Activated CD8-positive, alpha-beta T cell treated with anti-CD3 and anti-CD28 coated beads, Interleukin-2, amount 10 ng/mL, durations not matched to agents 7 days and 5 days (primary cell): ENCODE data around the gene IL1R2. TPM values are rescaled to one million over a fixed set of nuclear protein-coding genes. Genes with fewer than 3 reads are reported as not detected.
A peak's percentile ranks its signal among the peaks of the same experiment; 100 is the strongest.

Experiments used
- ATAC-seq: fragments of 150-1000 bp; cut with Tn5 transposase; one replicate; pipeline ENCODE4 v1.10.0; 2021; ENCODE audit warnings: moderate library complexity
- CTCF ChIA-PET: fragments of 350-600 bp; sonication (Branson Sonifier 250); formaldehyde crosslinking; loops from one replicate; lab custom pipeline; 2021; ENCODE audit warnings: antibody characterized with exemption; lab: Charles Lee
- POLR2A ChIA-PET: fragments of 350-600 bp; sonication (Branson Sonifier 250); formaldehyde crosslinking; loops from one replicate; lab custom pipeline; 2021; ENCODE audit warnings: antibody characterized with exemption; lab: Charles Lee
- DNase-seq: peaks from one replicate; pipeline ENCODE4 v3.0.0-alpha.2; 2020
- H3K27ac Mint-ChIP-seq: one replicate; pipeline ENCODE4 v1.8.0; 2021; ENCODE audit warnings: mild to moderate bottlenecking, mixed read lengths
- H3K27me3 Mint-ChIP-seq: one replicate; pipeline ENCODE4 v1.8.0; 2021; ENCODE audit warnings: low read depth, mixed read lengths
- H3K36me3 Mint-ChIP-seq: one replicate; pipeline ENCODE4 v1.8.0; 2021; ENCODE audit warnings: low read depth, mixed read lengths
- H3K4me1 Mint-ChIP-seq: one replicate; pipeline ENCODE4 v1.8.0; 2021; ENCODE audit warnings: low read depth, mixed read lengths
- H3K4me3 Mint-ChIP-seq: one replicate; pipeline ENCODE4 v1.8.0; 2021; ENCODE audit warnings: mild to moderate bottlenecking, mixed read lengths
- H3K9me3 Mint-ChIP-seq: one replicate; pipeline ENCODE4 v1.8.0; 2022; ENCODE audit warnings: mixed read lengths; ENCODE audit not compliant: insufficient read depth
- total RNA-seq, 2 experiments: library from RNA; stranded (reverse); gene quantifications; one replicate each; pipeline ENCODE4 v1.2.3, GENCODE V29; 2021

The IL1R2 gene
- total RNA-seq, 2 experiments from 2014 or later: not detected

DNA sequence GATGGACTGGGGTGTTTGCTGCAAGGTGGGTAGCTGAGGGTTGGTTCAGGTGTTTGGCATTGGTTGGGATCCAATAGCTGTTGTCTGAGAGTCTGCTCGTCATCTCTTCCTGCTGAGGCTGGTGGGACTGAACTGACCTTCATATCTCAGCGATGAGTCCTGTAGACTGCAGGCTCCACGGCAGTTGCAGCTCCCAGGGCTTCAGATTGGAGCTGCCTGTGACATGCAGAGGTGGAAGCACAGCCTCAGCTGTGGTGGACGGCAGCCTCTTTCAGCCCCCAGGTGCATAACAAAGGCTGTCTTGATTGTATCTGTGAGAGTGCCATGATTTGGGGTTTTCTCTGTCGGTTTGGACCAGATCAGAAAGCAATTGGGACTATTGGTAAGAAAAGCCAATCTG lies 3.9 kb upstream of the IL1R2 start:
- Mint-ChIP-seq H3K36me3 (no peaks in the 10 kb centered on the region), H3K27me3 (peaks cover 35% of the 10 kb centered on the region), H3K4me1 (peaks cover 41% of the 10 kb centered on the region), H3K9me3 (no peaks in the 10 kb centered on the region), H3K4me3 (no peak overlapping the region), H3K27ac (peak overlapping the region; percentile 91)
- ATAC-seq (no peak), DNase-seq (no peak)
- CTCF ChIA-PET: interaction anchor here (0.9 to 2.4 kb wide), 4 partner anchors 19 to 253 kb away, joined by 3 to 10 read pairs (median 4); no protein-coding TSS in a partner anchor
- POLR2A ChIA-PET: no interaction called here

DNA sequence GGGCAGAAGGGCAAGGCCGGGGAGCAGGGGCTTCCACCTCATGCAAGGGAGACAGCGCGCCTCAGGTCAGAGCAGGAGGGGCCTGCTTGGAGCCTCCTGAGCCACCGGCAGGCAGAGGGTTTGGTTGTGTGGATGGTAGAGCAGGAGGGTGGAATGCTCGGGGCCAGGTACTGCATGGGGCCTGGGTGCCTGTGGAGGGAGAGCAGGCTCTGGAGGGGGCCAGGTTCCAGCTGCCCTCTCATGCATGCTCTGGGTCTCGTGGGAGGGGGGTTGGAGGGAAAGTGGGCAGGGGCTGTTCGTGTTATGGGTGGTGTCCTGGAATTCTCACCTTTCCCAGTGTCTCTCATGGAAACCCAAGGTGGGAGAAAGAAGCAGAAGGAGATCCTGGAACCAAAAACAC lies 3.2 kb upstream of the IL1R2 start:
- DNase-seq: no peak
- CTCF ChIA-PET: interaction anchor here (0.7 to 2.4 kb wide), 4 partner anchors 105 to 252 kb away, joined by 3 to 10 read pairs (median 4); no protein-coding TSS in a partner anchor
- ATAC-seq: no peak
- Mint-ChIP-seq H3K27me3 (peaks cover 40% of the 10 kb centered on the region), H3K9me3 (no peaks in the 10 kb centered on the region), H3K27ac (peak overlapping the region; percentile 91), H3K4me1 (peaks cover 41% of the 10 kb centered on the region), H3K4me3 (no peak overlapping the region), H3K36me3 (no peaks in the 10 kb centered on the region)
- POLR2A ChIA-PET: no interaction called here

DNA sequence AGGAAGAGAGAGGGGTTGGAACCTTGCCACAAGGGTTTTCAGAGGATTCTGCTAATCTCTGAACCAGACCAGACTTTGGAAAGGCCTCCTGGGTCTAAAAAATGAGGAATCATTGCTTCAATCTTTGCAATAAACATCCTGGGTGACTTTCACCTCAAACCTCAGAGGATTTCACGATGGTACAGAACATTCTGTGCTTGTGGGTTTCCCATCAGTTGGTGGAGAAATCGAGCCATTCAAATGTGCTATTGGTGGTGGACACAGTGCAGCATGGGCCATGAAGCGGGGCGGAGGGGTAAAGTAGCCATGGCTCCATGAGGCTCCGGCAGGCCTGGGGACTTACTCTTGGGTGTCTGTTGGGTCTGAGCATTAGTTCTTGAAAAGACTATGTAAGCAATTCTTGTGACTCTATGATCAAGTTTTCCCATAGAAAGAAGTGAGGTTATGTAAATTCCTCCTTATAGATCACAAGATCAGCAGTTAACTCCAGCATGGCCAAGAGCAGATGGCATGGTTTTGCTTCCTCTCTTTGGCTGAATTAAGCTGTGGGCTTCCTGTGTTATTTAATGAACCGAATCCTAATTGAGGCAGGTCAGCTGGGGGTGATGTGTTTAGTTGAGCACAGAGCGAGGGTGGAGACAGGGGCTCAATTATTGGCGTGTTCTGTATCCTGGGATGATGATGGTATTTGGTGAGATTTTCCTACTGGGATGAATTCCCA lies 1.9 kb upstream of the IL1R2 start:
- no peak overlapping the region for H3K4me3 Mint-ChIP-seq
- H3K36me3 Mint-ChIP-seq: no peaks in the 10 kb centered on the region
- H3K9me3 Mint-ChIP-seq: no peaks in the 10 kb centered on the region
- no peak overlapping the region for H3K27ac Mint-ChIP-seq
- ChIA-PET POLR2A (no interaction called here), CTCF (no interaction called here)
- H3K4me1 Mint-ChIP-seq: peaks cover 41% of the 10 kb centered on the region
- H3K27me3 Mint-ChIP-seq: peaks cover 47% of the 10 kb centered on the region
- ATAC-seq (no peak), DNase-seq (no peak)

DNA sequence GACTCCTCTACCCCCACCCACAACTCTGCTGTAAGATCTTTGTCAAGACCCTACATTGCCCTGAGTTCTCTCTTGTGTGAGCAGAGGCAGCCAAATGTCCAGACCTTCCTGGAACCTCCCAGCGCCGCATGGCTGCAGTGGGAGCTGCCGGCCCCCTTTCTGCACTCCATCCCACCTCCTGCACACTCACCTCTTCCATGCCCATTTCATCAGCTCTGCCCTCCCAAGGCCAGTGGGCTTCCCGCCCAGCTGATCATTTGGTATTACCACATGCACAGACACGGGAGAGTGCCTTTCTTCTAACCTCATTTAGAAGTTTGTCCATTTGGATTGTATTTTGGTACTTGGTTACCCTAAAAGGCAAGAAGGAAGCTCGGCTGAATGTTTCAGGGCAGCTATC lies 2.0 kb downstream of the IL1R2 start:
- Mint-ChIP-seq H3K9me3 (no peaks in the 10 kb centered on the region), H3K27ac (no peak overlapping the region)
- no peak for DNase-seq

GRCh38 chr2:101995019-101995418 lies 3.3 kb downstream of the IL1R2 start:
- CTCF ChIA-PET: interaction anchor here (0.7 to 3.3 kb wide), 4 partner anchors 11 to 245 kb away, joined by 3 to 15 read pairs (median 3); no protein-coding TSS in a partner anchor
- DNase-seq: no peak
- ATAC-seq: no peak
- H3K4me1 Mint-ChIP-seq: peaks cover 7% of the 10 kb centered on the region
- H3K9me3 Mint-ChIP-seq: no peaks in the 10 kb centered on the region
- no peak overlapping the region for H3K4me3 Mint-ChIP-seq
- POLR2A ChIA-PET: no interaction called here
- H3K27ac Mint-ChIP-seq: no peak overlapping the region
- no peaks in the 10 kb centered on the region for H3K36me3 Mint-ChIP-seq
- peaks cover 35% of the 10 kb centered on the region for H3K27me3 Mint-ChIP-seq

More for the DNA sequence above, 2.0 kb downstream of the IL1R2 start:
- no peak for ATAC-seq
- ChIA-PET POLR2A (interaction anchor here (0.6 kb wide), 1 partner anchor 283 kb away, joined by 3 read pairs; no protein-coding TSS in a partner anchor), CTCF (interaction anchor here (1.3 to 1.6 kb wide), 2 partner anchors 12 to 110 kb away, joined by 3 to 4 read pairs; no protein-coding TSS in a partner anchor)
- Mint-ChIP-seq H3K4me3 (no peak overlapping the region), H3K27me3 (peaks cover 40% of the 10 kb centered on the region), H3K36me3 (no peaks in the 10 kb centered on the region), H3K4me1 (peaks cover 13% of the 10 kb centered on the region)

DNA sequence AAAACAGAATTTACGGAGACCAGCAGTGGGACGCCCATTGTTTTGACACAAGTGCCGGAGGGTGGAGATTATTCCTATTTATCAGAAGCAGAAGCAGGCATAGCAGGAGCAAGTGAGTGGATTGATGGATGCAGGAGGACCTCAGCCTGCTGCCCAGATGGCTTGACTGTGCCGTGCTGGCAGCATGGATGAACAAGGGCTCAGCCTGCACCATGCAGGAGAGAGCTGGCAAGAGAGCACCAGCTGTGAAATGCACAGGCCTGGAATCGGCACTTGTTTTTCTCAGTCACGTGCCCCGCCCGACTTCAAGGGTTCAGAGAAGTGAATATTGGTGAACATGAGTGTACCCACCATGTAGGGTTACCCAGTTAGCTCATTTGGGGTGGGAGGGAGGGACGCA lies 4.0 kb downstream of the IL1R2 start:
- DNase-seq (no peak), ATAC-seq (no peak)
- H3K27ac Mint-ChIP-seq: no peak overlapping the region
- no peaks in the 10 kb centered on the region for H3K36me3 Mint-ChIP-seq
- no peaks in the 10 kb centered on the region for H3K9me3 Mint-ChIP-seq
- H3K4me1 Mint-ChIP-seq: peaks cover 7% of the 10 kb centered on the region
- ChIA-PET POLR2A (no interaction called here), CTCF (interaction anchor here (3.3 kb wide), 1 partner anchor 10 kb away, joined by 15 read pairs; no protein-coding TSS in a partner anchor)
- peaks cover 30% of the 10 kb centered on the region for H3K27me3 Mint-ChIP-seq
- H3K4me3 Mint-ChIP-seq: no peak overlapping the region

DNA sequence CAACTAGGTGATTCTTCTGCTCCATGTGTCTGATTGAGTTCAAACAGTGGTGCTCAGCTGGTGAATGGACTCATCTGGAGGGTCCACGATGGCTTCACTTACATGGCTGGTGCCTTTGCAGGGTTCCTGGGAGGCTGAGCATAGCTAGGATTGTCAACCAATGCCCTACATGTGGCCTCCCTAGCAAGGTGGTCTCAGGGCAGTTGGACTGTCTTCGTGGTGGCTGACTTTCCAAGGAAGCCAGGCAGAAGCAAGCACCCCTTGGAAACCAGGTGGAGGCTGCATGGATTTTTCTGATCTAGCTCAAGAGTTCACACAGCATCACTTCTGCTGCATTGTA lies 6.8 kb downstream of the IL1R2 start:
- peaks cover 8% of the 10 kb centered on the region for H3K27me3 Mint-ChIP-seq
- H3K27ac Mint-ChIP-seq: no peak overlapping the region
- H3K4me3 Mint-ChIP-seq: no peak overlapping the region
- CTCF ChIA-PET: interaction anchor here (0.7 to 2.3 kb wide), 4 partner anchors 9 to 445 kb away, joined by 3 to 7 read pairs (median 6); no protein-coding TSS in a partner anchor
- no peaks in the 10 kb centered on the region for H3K36me3 Mint-ChIP-seq
- POLR2A ChIA-PET: no interaction called here
- H3K4me1 Mint-ChIP-seq: peaks cover 7% of the 10 kb centered on the region
- ATAC-seq (no peak), DNase-seq (no peak)
- no peaks in the 10 kb centered on the region for H3K9me3 Mint-ChIP-seq

DNA sequence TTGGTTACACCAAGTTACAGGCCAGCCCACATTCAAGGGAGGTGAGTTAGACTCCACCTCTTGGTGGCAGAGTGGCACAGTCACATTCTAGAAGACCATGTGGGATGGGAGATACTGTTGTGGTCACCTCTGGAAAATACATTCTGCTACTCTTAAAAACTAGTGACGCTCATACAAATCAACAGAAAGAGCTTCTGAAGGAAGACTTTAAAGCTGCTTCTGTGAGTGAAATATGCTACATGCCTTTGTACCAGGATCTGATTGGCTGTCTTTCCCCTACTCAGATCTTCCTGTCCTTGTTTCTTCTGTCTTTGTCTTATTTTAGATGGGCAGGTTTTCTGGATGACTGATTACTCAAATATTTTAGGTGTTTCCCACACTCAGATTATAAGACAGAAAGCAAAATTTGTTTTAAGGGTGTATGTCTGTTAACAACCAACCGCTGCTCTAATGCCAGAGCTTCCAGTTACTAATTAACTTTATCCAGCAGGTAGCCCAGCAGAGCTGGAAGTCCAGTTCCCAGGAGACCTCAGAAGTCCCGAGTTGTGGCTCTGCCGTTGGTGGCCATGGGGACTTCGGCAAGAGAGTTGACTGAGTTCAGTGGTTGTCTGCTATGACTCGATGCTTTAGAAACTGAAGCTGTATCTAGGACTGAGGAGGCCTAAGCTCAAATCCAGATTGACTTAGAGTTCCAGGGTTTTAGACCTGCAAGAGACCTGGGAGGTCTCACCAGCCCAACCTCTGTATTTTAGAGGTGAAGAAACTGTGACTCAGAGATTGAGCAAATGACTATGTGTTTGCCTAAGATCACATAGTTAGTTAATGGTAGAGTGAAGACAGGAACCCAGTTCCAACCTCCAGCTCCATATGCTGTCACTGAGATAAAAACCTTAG lies 7.4 kb downstream of the IL1R2 start:
- ChIA-PET CTCF (interaction anchor here (0.7 to 3.4 kb wide), 6 partner anchors 9 to 444 kb away, joined by 3 to 23 read pairs (median 6); no protein-coding TSS in a partner anchor), POLR2A (interaction anchor here (0.5 kb wide), 1 partner anchor 1032 kb away, joined by 3 read pairs; no protein-coding TSS in a partner anchor)
- DNase-seq (no peak), ATAC-seq (peak; percentile 36)
- Mint-ChIP-seq H3K4me3 (no peak overlapping the region), H3K27me3 (peaks cover 4% of the 10 kb centered on the region), H3K9me3 (no peaks in the 10 kb centered on the region), H3K27ac (no peak overlapping the region), H3K4me1 (peaks cover 7% of the 10 kb centered on the region), H3K36me3 (no peaks in the 10 kb centered on the region)

DNA sequence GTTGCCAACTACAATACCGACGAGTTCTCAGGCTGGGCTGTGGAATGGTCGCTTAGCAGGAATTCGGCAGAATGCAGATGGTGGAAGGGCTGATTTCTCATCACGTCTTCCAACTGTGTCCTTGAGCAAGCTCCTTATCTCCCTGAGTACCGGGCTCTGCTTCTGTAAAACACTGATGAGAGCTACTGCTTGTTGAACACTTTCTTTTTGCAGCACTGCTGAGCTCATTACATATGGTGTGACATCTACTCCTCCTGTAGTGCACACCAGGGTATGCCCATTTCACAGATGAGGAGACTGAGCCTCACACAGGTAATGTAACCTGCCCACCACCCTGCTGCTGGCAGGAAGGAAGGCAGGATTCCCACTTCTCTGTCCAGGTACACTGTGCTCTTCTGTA lies 8.3 kb downstream of the IL1R2 start:
- peaks cover 2% of the 10 kb centered on the region for H3K27me3 Mint-ChIP-seq
- H3K4me1 Mint-ChIP-seq: peaks cover 7% of the 10 kb centered on the region
- H3K4me3 Mint-ChIP-seq: no peak overlapping the region
- DNase-seq (no peak), ATAC-seq (no peak)
- ChIA-PET CTCF (interaction anchor here (1.8 to 3.4 kb wide), 3 partner anchors 20 to 443 kb away, joined by 6 to 23 read pairs (median 7); no protein-coding TSS in a partner anchor), POLR2A (interaction anchor here (0.5 kb wide), 1 partner anchor 1033 kb away, joined by 3 read pairs; no protein-coding TSS in a partner anchor)
- H3K9me3 Mint-ChIP-seq: no peaks in the 10 kb centered on the region
- no peak overlapping the region for H3K27ac Mint-ChIP-seq
- no peaks in the 10 kb centered on the region for H3K36me3 Mint-ChIP-seq

- no peak overlapping the region for H3K4me3 Mint-ChIP-seq
- ATAC-seq (no peak), DNase-seq (no peak)
- H3K27me3 Mint-ChIP-seq: peaks cover 2% of the 10 kb centered on the region
- ChIA-PET POLR2A (no interaction called here), CTCF (interaction anchor here (1.8 to 3.4 kb wide), 4 partner anchors 19 to 442 kb away, joined by 6 to 23 read pairs (median 6); no protein-coding TSS in a partner anchor)
- H3K27ac Mint-ChIP-seq: no peak overlapping the region
- H3K9me3 Mint-ChIP-seq: no peaks in the 10 kb centered on the region
- H3K36me3 Mint-ChIP-seq: no peaks in the 10 kb centered on the region
- peaks cover 7% of the 10 kb centered on the region for H3K4me1 Mint-ChIP-seq
Observed at GRCh38 chr2:102000813-102001766, 9.3 kb downstream of the IL1R2 start.
